Parathyroid adenoma (tissue), 2 donors: ENCODE data around the gene TMC5.

ENCODE experiments used
- H2AFZ ChIP-seq: fragments of 300-600 bp; sonication (generic); one replicate; pipeline ENCODE4 v1.7.0; 2017; ENCODE audit warnings: antibody characterized with exemption, mild to moderate bottlenecking
- H3K27ac ChIP-seq: fragments of 300-600 bp; sonication (generic); one replicate; pipeline ENCODE4 v1.7.0; 2017
- H3K27me3 ChIP-seq: fragments of 300-600 bp; sonication (generic); one replicate; pipeline ENCODE4 v1.7.0; 2017; ENCODE audit warnings: low read length; ENCODE audit not compliant: control insufficient read depth, insufficient read depth
- H3K36me3 ChIP-seq: fragments of 300-600 bp; sonication (generic); one replicate; pipeline ENCODE4 v1.7.0; 2017; ENCODE audit warnings: low read length; ENCODE audit not compliant: control insufficient read depth, insufficient read depth
- H3K4me1 ChIP-seq: fragments of 300-600 bp; sonication (generic); one replicate; pipeline ENCODE4 v1.7.0; 2017; ENCODE audit warnings: control low read depth
- H3K4me2 ChIP-seq: fragments of 300-600 bp; sonication (generic); one replicate; pipeline ENCODE4 v1.7.0; 2017; ENCODE audit warnings: low read length
- H3K4me3 ChIP-seq: fragments of 300-600 bp; sonication (generic); one replicate; pipeline ENCODE4 v1.7.0; 2017; ENCODE audit warnings: low read depth, low read length
- H3K79me2 ChIP-seq: fragments of 300-600 bp; sonication (generic); one replicate; pipeline ENCODE4 v1.7.0; 2017; ENCODE audit warnings: control low read depth
- H3K9ac ChIP-seq: fragments of 300-600 bp; sonication (generic); one replicate; pipeline ENCODE4 v1.7.0; 2017; ENCODE audit warnings: mild to moderate bottlenecking
- H3K9me3 ChIP-seq: fragments of 300-600 bp; sonication (generic); one replicate; pipeline ENCODE4 v1.7.0; 2017; ENCODE audit warnings: low read length; ENCODE audit not compliant: control insufficient read depth
- CTCF ChIP-seq: fragments of 300-600 bp; sonication (generic); IDR thresholded peaks from one replicate; pipeline ENCODE4 v1.7.0; 2017; ENCODE audit warnings: antibody characterized with exemption, mild to moderate bottlenecking
- donor health status: primary hyperparathyroidism.

The TMC5 gene

GRCh38 chr16:19479302-19479721 lies 61.6 kb downstream of the TMC5 start:
- Histone ChIP-seq H3K4me1 (no peaks in the 10 kb centered on the region), H3K27me3 (no peaks in the 10 kb centered on the region), H3K4me3 (no peak overlapping the region), H3K27ac (no peak overlapping the region), H3K79me2 (no peaks in the 10 kb centered on the region), H3K9ac (no peak overlapping the region), H3K36me3 (no peaks in the 10 kb centered on the region), H3K9me3 (no peaks in the 10 kb centered on the region), H3K4me2 (no peak overlapping the region), H2AFZ (no peak overlapping the region)
- TF ChIP-seq CTCF = no peak

- H3K4me3 ChIP-seq = no peak overlapping the region
- H3K4me2 ChIP-seq = no peak overlapping the region
- H3K27ac ChIP-seq = no peak overlapping the region
- no peaks in the 10 kb centered on the region for H3K4me1 ChIP-seq
- H3K36me3 ChIP-seq = no peaks in the 10 kb centered on the region
- no peaks in the 10 kb centered on the region for H3K79me2 ChIP-seq
- H3K27me3 ChIP-seq = no peaks in the 10 kb centered on the region
- H3K9ac ChIP-seq = no peak overlapping the region
- H3K9me3 ChIP-seq = no peaks in the 10 kb centered on the region
- no peak for TF ChIP-seq CTCF
- no peak overlapping the region for H2AFZ ChIP-seq
Measured at GRCh38 chr16:19481296-19481695, 63.6 kb downstream of the TMC5 start.

GRCh38 chr16:19481769-19482168 lies 64.1 kb downstream of the TMC5 start:
- no peaks in the 10 kb centered on the region for H3K9me3 ChIP-seq

GRCh38 chr16:19482291-19482690 lies 64.6 kb downstream of the TMC5 start:
- Histone ChIP-seq H3K79me2 (no peaks in the 10 kb centered on the region), H3K36me3 (no peaks in the 10 kb centered on the region), H3K4me1 (no peaks in the 10 kb centered on the region), H3K4me3 (no peak overlapping the region), H3K4me2 (no peak overlapping the region), H3K9me3 (no peaks in the 10 kb centered on the region), H3K27ac (no peak overlapping the region), H3K9ac (no peak overlapping the region), H3K27me3 (no peaks in the 10 kb centered on the region), H2AFZ (no peak overlapping the region)
- no peak for TF ChIP-seq CTCF

More at GRCh38 chr16:19481769-19482168, 64.1 kb downstream of the TMC5 start:
- no peak overlapping the region for H3K4me3 ChIP-seq
- H3K9ac ChIP-seq = no peak overlapping the region
- no peak overlapping the region for H3K4me2 ChIP-seq
- TF ChIP-seq CTCF = no peak
- no peak overlapping the region for H3K27ac ChIP-seq
- H3K79me2 ChIP-seq = no peaks in the 10 kb centered on the region
- H2AFZ ChIP-seq = no peak overlapping the region
- no peaks in the 10 kb centered on the region for H3K27me3 ChIP-seq
- no peaks in the 10 kb centered on the region for H3K4me1 ChIP-seq
- no peaks in the 10 kb centered on the region for H3K36me3 ChIP-seq

GRCh38 chr16:19484096-19484495 lies 66.4 kb downstream of the TMC5 start:
- Histone ChIP-seq H3K4me2 (no peak overlapping the region), H3K9ac (no peak overlapping the region), H3K4me3 (no peak overlapping the region), H3K4me1 (no peaks in the 10 kb centered on the region), H3K79me2 (no peaks in the 10 kb centered on the region), H3K36me3 (no peaks in the 10 kb centered on the region), H3K27ac (no peak overlapping the region), H2AFZ (no peak overlapping the region), H3K9me3 (no peaks in the 10 kb centered on the region), H3K27me3 (no peaks in the 10 kb centered on the region)
- TF ChIP-seq CTCF = no peak
